ENCODE results near the gene GJB4.

GRCh38 chr1:34777519-34778321 is 18.2 kb downstream of the GJB4 start:
- TF ChIP-seq CTCF (IDR thresholded peaks at IDR 0.05; ENCODE audit: poor library complexity) (no peak), EZH2phosphoT487 (IDR thresholded peaks at IDR 0.05; ENCODE audit: low read depth, severe bottlenecking, unreplicated experiment) (no peak)

All from hepatocyte (in vitro differentiated cells).